WTC11 (cell line): ENCODE results near the gene CEBPA. TPM values are rescaled to one million over a fixed set of nuclear protein-coding genes. Genes with fewer than 3 reads are reported as not detected.

Source experiments
- ATAC-seq: fragments of 200-7000 bp; cut with Tn5 transposase; 2 replicates; pipeline ENCODE4 v1.10.0; 2021; ENCODE audit warnings: mild to moderate bottlenecking, moderate library complexity
- CTCF ChIA-PET: fragments of 300-600 bp; sonication (Branson Sonifier 250); formaldehyde crosslinking; loops from one replicate; lab custom pipeline; 2021; ENCODE audit warnings: antibody characterized with exemption; lab: Charles Lee
- POLR2A ChIA-PET: fragments of 350-600 bp; sonication (Branson Sonifier 250); formaldehyde crosslinking; loops from one replicate; lab custom pipeline; 2021; ENCODE audit warnings: antibody characterized with exemption; lab: Charles Lee
- DNase-seq: peaks from one replicate; pipeline ENCODE4 v3.0.0; 2021; ENCODE audit warnings: low spot score
- H3K27ac Mint-ChIP-seq: 2 replicates; pipeline ENCODE4 v1.8.0; 2021; ENCODE audit warnings: mixed read lengths
- H3K27me3 Mint-ChIP-seq: 2 replicates; pipeline ENCODE4 v1.8.0; 2021; ENCODE audit warnings: low read depth, mild to moderate bottlenecking, moderate library complexity, mixed read lengths
- H3K36me3 Mint-ChIP-seq: 2 replicates; pipeline ENCODE4 v1.8.0; 2021; ENCODE audit warnings: mixed read lengths
- H3K4me1 Mint-ChIP-seq: 2 replicates; pipeline ENCODE4 v1.8.0; 2022; ENCODE audit warnings: mixed read lengths
- H3K4me3 Mint-ChIP-seq: 2 replicates; pipeline ENCODE4 v1.8.0; 2021; ENCODE audit warnings: mild to moderate bottlenecking, moderate library complexity, mixed read lengths
- H3K9me3 Mint-ChIP-seq: 2 replicates; pipeline ENCODE4 v1.8.0; 2021; ENCODE audit warnings: mixed read lengths
- AFF4 ChIP-seq: sonication (generic); formaldehyde crosslinking; IDR thresholded peaks from 2 replicates; pipeline ENCODE4 v1.8.1; 2023; ENCODE audit warnings: mild to moderate bottlenecking, missing genetic modification reagents, borderline replicate concordance
- ARID4B ChIP-seq: sonication (generic); formaldehyde crosslinking; IDR thresholded peaks from 2 replicates; pipeline ENCODE4 v1.8.0; 2023; ENCODE audit warnings: missing genetic modification reagents, mild to moderate bottlenecking, borderline replicate concordance
- E2F4 ChIP-seq: sonication (generic); formaldehyde crosslinking; IDR thresholded peaks from 2 replicates; pipeline ENCODE4 v1.8.1; 2022; ENCODE audit warnings: low read depth, mild to moderate bottlenecking, moderate library complexity, missing genetic modification reagents, borderline replicate concordance
- JAZF1 ChIP-seq: fragments of 250-450 bp; sonication (Bioruptor Pico); IDR thresholded peaks from 2 replicates; pipeline ENCODE4 v1.9.0; 2021; ENCODE audit warnings: moderate library complexity, mild to moderate bottlenecking, inconsistent platforms
- KAT7 ChIP-seq: sonication (generic); formaldehyde crosslinking; IDR thresholded peaks from 2 replicates; pipeline ENCODE4 v1.8.1; 2023; ENCODE audit warnings: missing genetic modification reagents, mild to moderate bottlenecking, borderline replicate concordance
- NR3C1 ChIP-seq: sonication (generic); formaldehyde crosslinking; conservative IDR thresholded peaks from 2 replicates; pipeline ENCODE4 v1.8.1; 2023; ENCODE audit warnings: low read depth, mild to moderate bottlenecking, missing genetic modification reagents
- OVOL2 ChIP-seq: fragments of 250-450 bp; sonication (Bioruptor Pico); IDR thresholded peaks from 2 replicates; pipeline ENCODE4 v1.9.0; 2021; ENCODE audit warnings: mild to moderate bottlenecking, borderline replicate concordance
- SMAD3 ChIP-seq: sonication (generic); formaldehyde crosslinking; IDR thresholded peaks from 2 replicates; pipeline ENCODE4 v1.8.0; 2022; ENCODE audit warnings: missing genetic modification reagents, mild to moderate bottlenecking, borderline replicate concordance
- TP53 ChIP-seq: sonication (generic); formaldehyde crosslinking; IDR thresholded peaks from 2 replicates; pipeline ENCODE4 v1.8.1; 2023; ENCODE audit warnings: mild to moderate bottlenecking, missing genetic modification reagents
- ZNF396 ChIP-seq: fragments of 250-450 bp; sonication (Bioruptor Pico); IDR thresholded peaks from 2 replicates; pipeline ENCODE4 v1.8.0; 2021; ENCODE audit warnings: mild to moderate bottlenecking, moderate library complexity, borderline replicate concordance
- ZNF532 ChIP-seq: fragments of 250-450 bp; sonication (Bioruptor Pico); IDR thresholded peaks from 2 replicates; pipeline ENCODE4 v1.9.0; 2021; ENCODE audit warnings: mild to moderate bottlenecking, borderline replicate concordance
- total RNA-seq: library from RNA; stranded (reverse); gene quantifications from 3 replicates; pipeline ENCODE4 v1.2.3, GENCODE V29; 2021

Gene CEBPA
- total RNA-seq, 1 experiment from 2014 or later, result 5.6 TPM

GRCh38 chr19:33257828-33258227 is 44.5 kb downstream of the CEBPA start:
- TF ChIP-seq NR3C1 (no peak), ZNF396 (CRISPR knock-in tag) (no peak)
- Mint-ChIP-seq H3K4me1 (peaks cover 3% of the 10 kb centered on the region), H3K27ac (no peak overlapping the region), H3K9me3 (peaks cover 10% of the 10 kb centered on the region; the same call in 1 of the 2 replicates), H3K36me3 (peaks cover 3% of the 10 kb centered on the region; the same call in 1 of the 2 replicates), H3K27me3 (peaks cover 6% of the 10 kb centered on the region; the same call in 1 of the 2 replicates), H3K4me3 (no peak overlapping the region)
- ATAC-seq (no peak), DNase-seq (no peak)
- ChIA-PET CTCF (interaction anchor here (1.7 kb wide), 1 partner anchor 21 kb away, joined by 3 read pairs; no protein-coding TSS in a partner anchor), POLR2A (no interaction called here)

- Mint-ChIP-seq H3K4me3 (no peak overlapping the region), H3K27me3 (peaks cover 6% of the 10 kb centered on the region; the same call in 1 of the 2 replicates), H3K36me3 (peaks cover 3% of the 10 kb centered on the region; the same call in 1 of the 2 replicates), H3K9me3 (peaks cover 10% of the 10 kb centered on the region; the same call in 1 of the 2 replicates), H3K27ac (no peak overlapping the region), H3K4me1 (0 out of 2 replicates have a peak, but pooled peaks cover 3% of the 10 kb centered on the region)
- ChIA-PET POLR2A (interaction anchor here (0.5 to 0.7 kb wide), 2 partner anchors 122 to 141 kb away, joined by 3 to 4 read pairs; no protein-coding TSS in a partner anchor), CTCF (no interaction called here)
- no peak for DNase-seq
- TF ChIP-seq E2F4 (CRISPR knock-in tag) (no peak), SMAD3 (CRISPR knock-in tag) (no peak), OVOL2 (no peak)
- no peak for ATAC-seq
Observed at GRCh38 chr19:33256261-33256660, 46.1 kb downstream of the CEBPA start.

- ChIA-PET CTCF (interaction anchor here (0.9 kb wide), 1 partner anchor 331 kb away, joined by 3 read pairs; no protein-coding TSS in a partner anchor), POLR2A (interaction anchor here (0.9 kb wide), 1 partner anchor 29 kb away, joined by 3 read pairs; no protein-coding TSS in a partner anchor)
- H3K9me3 Mint-ChIP-seq, result peaks cover 10% of the 10 kb centered on the region; the same call in 1 of the 2 replicates
- H3K27me3 Mint-ChIP-seq, result peaks cover 6% of the 10 kb centered on the region; the same call in 1 of the 2 replicates
- H3K4me1 Mint-ChIP-seq, result 0 out of 2 replicates have a peak, but pooled peaks cover 3% of the 10 kb centered on the region
- H3K36me3 Mint-ChIP-seq, result peaks cover 3% of the 10 kb centered on the region; the same call in 1 of the 2 replicates
- no peak overlapping the region for H3K27ac Mint-ChIP-seq
- no peak for ATAC-seq
- TF ChIP-seq TP53 (CRISPR knock-in tag) (no peak), AFF4 (CRISPR knock-in tag) (no peak), ZNF532 (no peak), KAT7 (no peak), ARID4B (no peak), JAZF1 (CRISPR knock-in tag) (no peak)
- H3K4me3 Mint-ChIP-seq, result no peak overlapping the region
- DNase-seq, result no peak
Observed at GRCh38 chr19:33255781-33256180, 46.6 kb downstream of the CEBPA start.
